Activated CD4-positive, alpha-beta T cell treated with anti-CD3 and anti-CD28 coated beads, Interleukin-2, amount 50 U/mL, for 24 hours (primary cell): ENCODE measurements around the gene RRP15.
"Not testable (repeated sequence)": the region's sequence is repeated elsewhere in the genome, so short reads cannot be mapped to it uniquely, and the experiment has no call there.

Experiments
- DNase-seq, 2 donors: peaks; one replicate each; pipeline ENCODE4 v3.0.0-alpha.2; 2020; ENCODE audit warnings: low read depth in 1 of 2, low spot score in 1 of 2

The RRP15 gene

GRCh38 chr1:218296162-218296561 lies 11.1 kb downstream of the RRP15 start:
- DNase-seq = no peak

GRCh38 chr1:218297461-218297860 lies 12.4 kb downstream of the RRP15 start:
- no peak for DNase-seq

DNA sequence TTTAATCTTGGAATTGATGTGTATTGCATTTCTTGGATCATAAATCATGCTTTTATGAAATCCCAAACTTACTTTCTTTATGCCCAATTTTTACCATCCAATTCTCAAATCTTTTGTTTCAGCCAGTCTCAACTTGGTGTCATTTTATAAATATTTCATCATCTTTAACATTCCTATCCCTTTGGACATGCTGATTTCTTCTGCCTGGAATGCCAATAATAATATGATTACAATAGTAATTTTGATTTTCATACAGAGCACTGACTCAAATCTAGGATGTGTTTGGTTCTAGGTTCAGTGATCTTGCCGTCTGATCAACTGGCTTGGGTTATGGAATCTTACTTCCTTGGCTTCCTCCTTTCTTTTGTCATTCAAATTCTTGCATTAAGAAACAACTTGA lies 12.8 kb downstream of the RRP15 start:
- DNase-seq = no peak

DNA sequence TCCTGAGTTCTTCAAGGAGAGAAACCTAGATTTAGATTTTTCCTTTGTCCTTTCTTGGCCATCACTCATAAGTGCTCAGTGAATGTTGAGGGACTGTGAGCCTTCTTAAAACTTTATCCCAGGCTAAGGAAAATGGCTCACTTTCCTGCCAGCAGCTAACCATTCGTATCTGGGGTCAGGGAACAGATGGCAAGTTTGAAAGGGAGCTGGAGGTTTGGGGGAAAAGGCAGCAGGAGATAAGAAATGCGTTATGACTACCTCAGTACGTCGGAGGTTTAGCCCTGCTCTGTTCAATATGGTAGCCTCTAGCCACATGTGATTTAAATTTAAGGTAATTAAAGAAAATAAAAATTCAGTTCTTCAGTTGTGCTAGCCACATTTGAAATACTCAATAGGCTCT lies 13.3 kb downstream of the RRP15 start:
- DNase-seq = no peak

- no peak for DNase-seq
Measured at GRCh38 chr1:218299416-218299815, 14.3 kb downstream of the RRP15 start.

DNA sequence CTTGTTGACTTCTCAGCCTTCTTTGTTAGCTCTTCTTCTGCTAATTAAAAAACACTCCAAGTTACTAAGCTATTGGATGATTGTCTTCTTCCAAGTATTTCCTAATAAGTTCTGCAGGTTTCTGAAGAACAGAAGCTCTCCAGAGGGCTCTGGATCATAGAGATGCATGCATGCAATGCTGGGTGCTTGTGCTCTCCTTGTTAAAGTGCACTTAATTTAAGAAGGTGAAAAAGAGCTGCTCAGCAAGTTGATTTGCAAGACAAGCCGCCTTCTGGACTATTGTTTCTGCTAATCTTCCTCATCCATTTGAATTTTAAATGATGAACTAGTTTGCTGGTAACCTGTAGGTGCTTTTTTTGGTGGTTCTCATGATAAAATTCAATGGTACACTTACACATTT lies 16.1 kb downstream of the RRP15 start:
- DNase-seq = no peak

DNA sequence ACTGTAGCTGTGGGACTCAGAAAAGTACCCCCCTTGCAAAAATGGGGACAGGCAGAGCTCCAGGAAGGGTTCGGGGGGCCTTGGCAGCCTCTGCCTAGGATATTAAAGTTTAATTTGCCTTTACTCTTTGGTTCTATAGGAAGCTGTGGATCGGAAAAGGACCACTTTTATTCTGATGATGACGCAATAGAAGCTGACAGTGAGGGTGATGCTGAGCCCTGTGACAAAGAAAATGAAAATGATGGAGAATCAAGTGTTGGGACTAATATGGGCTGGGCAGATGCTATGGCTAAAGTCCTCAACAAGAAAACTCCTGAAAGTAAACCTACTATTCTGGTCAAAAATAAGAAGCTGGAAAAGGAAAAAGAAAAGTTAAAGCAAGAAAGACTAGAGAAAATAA lies 17.1 kb downstream of the RRP15 start:
- no peak for DNase-seq

- DNase-seq = no peak
Measured at GRCh38 chr1:218303176-218303879, 18.2 kb downstream of the RRP15 start.

DNA sequence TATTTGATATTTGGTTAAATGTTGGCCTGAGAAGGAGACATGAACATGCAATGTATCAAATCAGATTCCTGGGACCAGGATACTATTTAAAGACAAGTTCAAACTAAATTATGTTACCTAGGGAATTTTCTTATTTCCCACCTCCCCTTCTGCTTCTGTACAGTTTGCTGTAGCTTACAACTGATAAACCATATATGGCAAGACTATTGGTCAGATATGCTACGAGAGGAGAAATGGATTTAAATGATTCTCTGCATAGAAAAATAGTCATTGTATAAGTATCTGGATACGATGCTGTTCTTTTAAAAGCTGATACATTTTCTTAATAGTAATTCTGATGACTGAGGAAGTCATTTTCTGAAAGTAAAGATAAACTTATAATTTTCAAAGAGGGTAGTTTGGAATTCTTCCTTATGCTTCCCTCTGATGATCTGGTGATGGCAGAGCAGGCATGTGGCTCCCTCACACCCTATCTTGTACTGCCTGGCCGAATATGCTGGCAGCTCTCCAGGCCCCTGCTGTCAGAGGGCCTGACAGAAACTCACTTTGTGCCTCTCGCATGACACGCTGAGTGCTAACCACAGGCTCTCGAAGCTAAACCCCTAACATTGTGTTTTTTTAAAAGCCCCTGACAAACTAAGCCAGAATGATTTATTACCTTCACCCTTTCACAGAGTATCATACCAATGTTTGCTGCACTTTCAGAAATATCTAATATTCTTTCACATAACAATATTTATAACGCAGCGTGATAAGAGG lies 19.4 kb downstream of the RRP15 start:
- DNase-seq = no peak

GRCh38 chr1:218305472-218306064 lies 20.5 kb downstream of the RRP15 start:
- no peak for DNase-seq

DNA sequence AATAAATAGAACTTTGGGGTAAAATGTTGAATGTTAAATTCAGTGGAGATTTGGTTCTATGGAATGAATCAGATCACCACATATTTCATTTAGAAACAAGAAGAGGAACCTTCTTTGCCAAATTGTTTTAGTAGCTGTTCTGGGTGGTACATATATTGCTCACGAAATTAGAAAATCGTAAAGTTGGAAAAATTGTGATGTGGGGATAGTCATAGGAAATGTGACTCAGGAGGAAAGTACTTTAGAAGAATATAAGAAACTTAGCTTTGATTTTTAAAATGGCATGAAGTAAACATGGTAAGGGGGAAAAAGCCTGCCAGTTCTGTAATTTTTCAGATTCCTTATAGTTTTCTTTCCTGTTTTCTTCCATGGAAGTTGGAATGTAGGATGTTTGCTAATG lies 27.4 kb downstream of the RRP15 start:
- no peak for DNase-seq

DNA sequence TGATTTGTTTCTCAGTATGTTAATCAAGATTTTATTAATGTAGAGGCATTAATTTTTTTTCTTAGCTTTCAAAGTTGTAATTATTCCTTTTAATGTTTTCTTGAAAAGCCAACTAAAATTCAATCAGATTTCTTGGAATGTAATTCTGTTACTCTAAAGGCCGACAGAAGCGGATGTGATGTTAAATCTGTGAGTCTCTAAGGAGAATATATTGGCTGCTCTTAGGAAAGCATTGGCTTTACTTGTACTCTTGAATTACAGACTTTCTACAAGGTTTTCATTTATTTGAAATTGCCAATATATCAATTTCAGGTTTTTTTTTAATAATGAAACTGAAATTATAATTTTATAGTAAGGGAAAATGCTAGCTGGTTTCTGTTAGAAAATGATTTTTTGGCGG lies 29.2 kb downstream of the RRP15 start:
- DNase-seq = no peak

GRCh38 chr1:218315638-218316037 lies 30.5 kb downstream of the RRP15 start:
- no peak for DNase-seq

GRCh38 chr1:218317061-218317460 lies 32.0 kb downstream of the RRP15 start:
- no peak for DNase-seq

DNA sequence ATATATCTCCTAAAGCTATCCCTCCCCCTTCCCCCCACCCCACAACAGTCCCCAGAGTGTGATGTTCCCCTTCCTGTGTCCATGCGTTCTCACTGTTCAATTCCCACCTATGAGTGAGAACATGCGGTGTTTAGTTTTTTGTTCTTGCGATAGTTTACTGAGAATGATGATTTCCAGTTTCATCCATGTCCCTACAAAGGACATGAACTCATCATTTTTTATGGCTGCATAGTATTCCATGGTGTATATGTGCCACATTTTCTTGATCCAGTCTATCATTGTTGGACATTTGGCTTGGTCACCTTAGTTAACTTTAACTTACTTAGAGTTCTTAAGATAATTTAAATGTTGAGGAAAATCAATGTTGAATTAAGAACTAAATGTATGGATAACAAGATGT lies 35.1 kb downstream of the RRP15 start:
- DNase-seq = not testable (repeated sequence)

GRCh38 chr1:218322762-218323161 lies 37.7 kb downstream of the RRP15 start:
- no peak for DNase-seq

- no peak for DNase-seq
Measured at GRCh38 chr1:218323568-218324225, 38.6 kb downstream of the RRP15 start.

DNA sequence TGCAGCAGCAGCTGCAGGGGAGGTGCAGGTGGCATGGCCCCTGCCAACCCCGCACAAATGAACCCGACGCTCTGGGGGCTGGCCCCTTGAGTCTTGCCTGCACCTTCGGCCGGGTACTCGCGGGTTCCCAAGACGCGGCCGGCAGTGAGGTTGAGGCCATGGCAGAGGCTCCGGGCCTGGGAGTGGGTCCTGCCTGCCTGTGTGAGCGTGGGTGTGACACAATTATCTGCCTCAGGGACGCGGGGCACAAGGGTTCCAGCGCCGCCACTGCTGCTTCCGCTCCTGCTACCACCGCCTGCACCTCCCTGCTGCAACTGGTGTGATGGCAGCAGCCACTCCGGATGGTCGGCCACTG lies 39.1 kb downstream of the RRP15 start:
- DNase-seq = no peak

GRCh38 chr1:218328769-218329168 lies 43.7 kb downstream of the RRP15 start:
- DNase-seq = no peak

DNA sequence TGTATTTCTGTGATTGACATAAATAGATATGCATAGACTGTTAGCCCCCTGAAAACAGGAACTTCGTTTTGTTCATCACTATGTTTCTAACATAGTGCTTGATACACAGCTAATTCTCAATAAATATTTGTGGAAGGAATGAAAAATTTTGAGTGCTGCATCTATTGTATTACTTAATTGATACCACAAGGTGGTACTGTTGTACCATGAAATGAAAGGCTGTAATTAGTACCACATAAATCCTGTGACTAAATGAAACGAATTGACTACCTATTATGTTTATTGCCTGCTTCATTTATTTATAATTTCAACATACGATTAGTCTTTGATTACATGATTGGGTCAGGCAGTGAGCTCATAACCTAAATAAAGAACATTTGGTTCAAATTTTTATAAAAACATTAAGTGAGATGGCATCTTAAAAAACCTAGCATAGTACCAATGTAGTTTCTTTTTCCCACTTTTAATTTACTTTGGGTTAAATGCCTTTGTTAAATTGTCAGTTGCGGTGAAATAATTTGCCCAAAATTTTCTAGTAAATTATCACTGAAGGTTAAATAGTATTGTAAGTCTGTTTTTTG lies 45.0 kb downstream of the RRP15 start:
- DNase-seq = no peak

DNA sequence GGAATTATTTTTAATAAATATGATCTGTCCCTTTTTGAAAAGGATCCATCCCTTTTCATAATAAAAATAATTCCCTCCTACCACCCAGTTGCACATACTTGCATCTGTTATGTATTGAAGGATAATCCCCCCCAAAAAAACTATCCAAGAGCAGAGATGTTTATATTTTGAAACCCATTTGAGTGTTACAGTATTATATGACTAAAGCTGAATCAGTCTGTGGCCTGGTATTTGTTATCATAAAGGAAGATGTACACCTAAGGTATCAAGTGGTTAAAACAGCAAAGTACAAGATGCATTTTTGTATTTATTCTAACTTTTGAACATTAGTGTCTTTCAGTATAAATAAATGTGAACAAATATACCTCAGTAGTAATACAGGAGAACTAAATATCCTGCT lies 47.3 kb downstream of the RRP15 start:
- DNase-seq = no peak

GRCh38 chr1:218336328-218336727 lies 51.2 kb downstream of the RRP15 start:
- DNase-seq = no peak
